Right atrium auricular region (tissue), 2 donors: ENCODE results near the gene PADI6. TPM values are rescaled to one million over a fixed set of nuclear protein-coding genes. Genes with fewer than 3 reads are reported as not detected.
"Not testable (repeated sequence)": the region's sequence is repeated elsewhere in the genome, so short reads cannot be mapped to it uniquely, and the experiment has no call there.

Source experiments
- DNase-seq: peaks from one replicate; pipeline ENCODE4 v3.0.0-alpha.2; 2019; ENCODE audit warnings: low spot score
- H3K27ac ChIP-seq, 2 donors: fragments of 200-600 bp; sonication (generic); 1 replicate in 1 of 2; 2 replicates in 1 of 2; pipeline ENCODE4 v1.5.1; 2016 to 2019
- H3K27me3 ChIP-seq, 2 donors: fragments of 200-600 bp; sonication (generic); one replicate each; pipeline versions ENCODE4 v1.5.1 to v1.6.0; 2017 to 2019
- H3K36me3 ChIP-seq: fragments of 200-600 bp; sonication (generic); one replicate; pipeline ENCODE4 v1.5.1; 2016
- H3K4me1 ChIP-seq, 2 donors: fragments of 200-600 bp; sonication (generic); one replicate each; pipeline versions ENCODE4 v1.5.1 to v1.6.0; 2017 to 2019
- H3K4me3 ChIP-seq, 2 donors: fragments of 200-600 bp; sonication (generic); 1 replicate in 1 of 2; 2 replicates in 1 of 2; pipeline ENCODE4 v1.5.1; 2017 to 2019; ENCODE audit warnings: mild to moderate bottlenecking in 1 of 2, moderate library complexity in 1 of 2
- H3K9me3 ChIP-seq, 2 donors: fragments of 200-600 bp; sonication (generic); one replicate each; pipeline ENCODE4 v1.5.1; 2019
- CTCF ChIP-seq, 2 donors: fragments of 200-600 bp; sonication (generic); IDR thresholded peaks; one replicate each; pipeline ENCODE4 v1.5.1; 2019; ENCODE audit warnings: antibody characterized with exemption in 2 of 2
- total RNA-seq, 2 donors: library from RNA; depleted of rRNA; stranded (reverse); fragments of >200 nt; gene quantifications; one replicate each; pipeline ENCODE4 v1.1.0, GENCODE V29; 2016

The PADI6 gene
- total RNA-seq, 2 donors from 2014 or later: not detected

- Histone ChIP-seq H3K27ac (no peak overlapping the region), H3K27me3 (no peaks in the 10 kb centered on the region), H3K36me3 (no peaks in the 10 kb centered on the region), H3K9me3 (no peaks in the 10 kb centered on the region), H3K4me1 (no peaks in the 10 kb centered on the region), H3K4me3 (no peak overlapping the region)
- TF ChIP-seq CTCF (IDR thresholded peaks at IDR 0.05): peak; percentile 57 to 76
- no peak for DNase-seq
These were observed 35.9 kb upstream of the PADI6 start for GRCh38 chr1:17335821-17336710.

- no peak for DNase-seq
- no peak overlapping the region for H3K4me3 ChIP-seq
- H3K4me1 ChIP-seq: no peaks in the 10 kb centered on the region
- no peaks in the 10 kb centered on the region for H3K9me3 ChIP-seq
- no peaks in the 10 kb centered on the region for H3K27me3 ChIP-seq
- no peak overlapping the region for H3K27ac ChIP-seq
- TF ChIP-seq CTCF (IDR thresholded peaks at IDR 0.05): no peak
- H3K36me3 ChIP-seq: no peaks in the 10 kb centered on the region
These were observed 33.1 kb upstream of the PADI6 start for GRCh38 chr1:17338706-17339493.

GRCh38 chr1:17339521-17339920, 32.5 kb upstream of the PADI6 start:
- no peak overlapping the region for H3K4me3 ChIP-seq
- no peak overlapping the region for H3K27ac ChIP-seq
- no peaks in the 10 kb centered on the region for H3K27me3 ChIP-seq
- no peaks in the 10 kb centered on the region for H3K9me3 ChIP-seq
- TF ChIP-seq CTCF (IDR thresholded peaks at IDR 0.05): no peak
- DNase-seq: no peak
- H3K36me3 ChIP-seq: no peaks in the 10 kb centered on the region
- H3K4me1 ChIP-seq: no peaks in the 10 kb centered on the region

- Histone ChIP-seq H3K4me3 (no peak overlapping the region), H3K4me1 (no peaks in the 10 kb centered on the region), H3K9me3 (no peaks in the 10 kb centered on the region), H3K27ac (no peak overlapping the region), H3K36me3 (no peaks in the 10 kb centered on the region), H3K27me3 (no peaks in the 10 kb centered on the region)
- no peak for DNase-seq
- no peak for TF ChIP-seq CTCF (IDR thresholded peaks at IDR 0.05)
These were observed 31.6 kb upstream of the PADI6 start for GRCh38 chr1:17340358-17340757.

GRCh38 chr1:17342014-17342441, 30.0 kb upstream of the PADI6 start:
- Histone ChIP-seq H3K27me3 (no peaks in the 10 kb centered on the region), H3K4me3 (no peak overlapping the region), H3K36me3 (no peaks in the 10 kb centered on the region), H3K4me1 (no peaks in the 10 kb centered on the region), H3K27ac (no peak overlapping the region), H3K9me3 (no peaks in the 10 kb centered on the region)
- no peak for TF ChIP-seq CTCF (IDR thresholded peaks at IDR 0.05)
- DNase-seq: no peak

GRCh38 chr1:17345506-17345905, 26.5 kb upstream of the PADI6 start:
- DNase-seq: not testable (repeated sequence)

More at GRCh38 chr1:17345506-17345905, 26.5 kb upstream of the PADI6 start:
- H3K27ac ChIP-seq, H3K9me3 ChIP-seq, H3K27me3 ChIP-seq, H3K4me3 ChIP-seq, H3K4me1 ChIP-seq, H3K36me3 ChIP-seq: not testable (repeated sequence)
